Kidney (tissue), 14 donors: Measurements from ENCODE around the gene TMEM178A. TPM values are rescaled to one million over a fixed set of nuclear protein-coding genes. Genes with fewer than 3 reads are reported as not detected.

ENCODE experiments used
- DNase-seq, 5 donors: peaks; one replicate each; pipeline ENCODE4 v3.0.0-alpha.2; 2013 to 2020
- FAIRE-seq: peaks from 2 replicates; lab custom pipeline; 2012; peaks lifted over from hg19 to GRCh38; lab: Jason Lieb, UNC
- H3K27ac ChIP-seq, 2 donors: one replicate each; pipeline ENCODE4 v1.7.0; 2013; ENCODE audit warnings: low read depth in 2 of 2, low read length in 2 of 2, inconsistent platforms in 1 of 2
- H3K27me3 ChIP-seq: one replicate; pipeline ENCODE4 v1.7.1; 2013; ENCODE audit warnings: low read length, inconsistent platforms; ENCODE audit not compliant: control insufficient read depth, insufficient read depth
- H3K36me3 ChIP-seq, 3 donors: one replicate each; pipeline versions ENCODE4 v1.7.0 to v1.7.1; 2013; ENCODE audit warnings: low read length in 3 of 3, control low read depth in 1 of 3, inconsistent platforms in 1 of 3; ENCODE audit not compliant: insufficient read depth in 3 of 3, control insufficient read depth in 2 of 3
- H3K4me1 ChIP-seq, 3 donors: one replicate each; pipeline versions ENCODE4 v1.7.0 to v1.7.1; 2013; ENCODE audit warnings: low read length in 3 of 3, inconsistent platforms in 1 of 3, low read depth in 1 of 3; ENCODE audit not compliant: control insufficient read depth in 2 of 3, insufficient read depth in 2 of 3
- H3K4me3 ChIP-seq, 3 donors: one replicate each; pipeline versions ENCODE4 v1.7.0 to v1.8.1; 2013; ENCODE audit warnings: low read length in 3 of 3, control low read depth in 1 of 3, inconsistent platforms in 1 of 3
- H3K9ac ChIP-seq, 3 donors: one replicate each; pipeline versions ENCODE4 v1.7.0 to v1.7.1; 2013; ENCODE audit warnings: low read length in 3 of 3, control low read depth in 1 of 3, inconsistent platforms in 1 of 3
- H3K9me3 ChIP-seq, 3 donors: one replicate each; pipeline versions ENCODE4 v1.7.0 to v1.7.1; 2013; ENCODE audit warnings: low read length in 3 of 3, control low read depth in 1 of 3, inconsistent platforms in 1 of 3; ENCODE audit not compliant: control insufficient read depth in 2 of 3, insufficient read depth in 1 of 3
- intact Hi-C: fragments of 100-400 bp; cut with DNase I; formaldehyde crosslinking; loops from one replicate; pipeline ENCODE4 v1.11.1; 2022
- polyA plus RNA-seq: library from polyadenylated mRNA; stranded (reverse); fragments of 350-450 nt; fragmentation: Illumina TruSeq; extraction: RNeasy Lipid Tissue Mini Kit (QIAGEN cat#74804); gene quantifications from one replicate; pipeline ENCODE4 v1.2.3, GENCODE V29; 2014; ENCODE audit warnings: low read depth, low replicate concordance; ENCODE audit not compliant: insufficient read depth
- total RNA-seq: library from RNA; stranded (reverse); fragmentation: NEBNext Ultra II Directional; extraction: Animal tissue kit (Norgen Biotek cat#: 25700); gene quantifications from one replicate; pipeline ENCODE4 v1.2.1, GENCODE V29; 2021
- TF ChIP-seq, protein P1 (sequence below): IDR thresholded peaks from 3 replicates; pipeline ENCODE4 v1.5.1; 2012; ENCODE audit warnings: mild to moderate bottlenecking, moderate library complexity, borderline replicate concordance; ENCODE audit not compliant: insufficient read depth; ENCODE audit errors: extremely low read depth
- donor health status: control.
- donor health status: control.
- donor health status: control.
- donor health status: control.
- donor health status: control.
- donor health status: DM: yes; HTN: yes; CAD: no.
- donor health status: Normal renal cell carcinoma (clear cell type).

The TMEM178A gene
- total and polyA plus RNA-seq, 2 donors from 2014 or later: 5.7 to 48.0 TPM

DNA sequence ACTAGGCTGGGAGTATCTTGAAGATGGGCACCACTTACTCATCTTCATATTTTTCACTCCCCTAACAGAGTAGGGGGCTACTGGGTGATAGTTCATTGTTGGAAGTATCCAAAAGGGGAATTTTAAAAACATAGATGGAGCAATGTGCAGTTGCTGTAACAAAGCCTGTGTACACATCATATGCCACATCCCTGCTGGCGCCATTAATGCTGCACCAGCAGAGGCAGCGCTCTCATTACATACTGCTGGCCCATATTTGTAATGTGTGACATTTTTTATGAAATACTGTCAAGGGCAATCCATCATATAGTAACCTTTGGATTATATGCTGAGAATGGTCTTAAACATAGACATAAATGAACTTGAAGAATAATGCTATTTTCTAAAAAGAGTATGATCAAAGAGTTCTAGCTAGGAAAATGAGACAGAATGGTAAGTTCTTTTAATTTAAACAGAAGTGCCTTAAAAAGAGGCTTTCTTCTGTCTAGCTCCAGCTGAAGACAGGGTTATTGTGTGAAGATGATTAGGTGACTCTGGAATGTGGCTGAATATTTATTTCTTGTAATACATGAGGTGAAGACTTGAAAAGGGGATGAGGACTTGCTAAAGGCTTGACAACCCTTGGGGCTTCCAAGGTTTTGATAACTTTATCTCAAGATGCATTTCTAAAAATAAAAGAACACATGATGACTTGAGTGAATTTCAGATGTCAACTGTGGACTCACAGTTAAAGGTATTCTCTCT is 2.4 kb upstream of the TMEM178A start:
- intact Hi-C loops: no loop called here
- H3K27me3 ChIP-seq: no peaks in the 10 kb centered on the region
- FAIRE-seq (no peak), DNase-seq (no peak)
- H3K4me1 ChIP-seq: peaks cover 2 to 6% (median 4%) of the 10 kb centered on the region in 3 donors
- no peak overlapping the region for H3K9ac ChIP-seq
- no peak overlapping the region for H3K4me3 ChIP-seq
- TF ChIP-seq, protein P1, sequence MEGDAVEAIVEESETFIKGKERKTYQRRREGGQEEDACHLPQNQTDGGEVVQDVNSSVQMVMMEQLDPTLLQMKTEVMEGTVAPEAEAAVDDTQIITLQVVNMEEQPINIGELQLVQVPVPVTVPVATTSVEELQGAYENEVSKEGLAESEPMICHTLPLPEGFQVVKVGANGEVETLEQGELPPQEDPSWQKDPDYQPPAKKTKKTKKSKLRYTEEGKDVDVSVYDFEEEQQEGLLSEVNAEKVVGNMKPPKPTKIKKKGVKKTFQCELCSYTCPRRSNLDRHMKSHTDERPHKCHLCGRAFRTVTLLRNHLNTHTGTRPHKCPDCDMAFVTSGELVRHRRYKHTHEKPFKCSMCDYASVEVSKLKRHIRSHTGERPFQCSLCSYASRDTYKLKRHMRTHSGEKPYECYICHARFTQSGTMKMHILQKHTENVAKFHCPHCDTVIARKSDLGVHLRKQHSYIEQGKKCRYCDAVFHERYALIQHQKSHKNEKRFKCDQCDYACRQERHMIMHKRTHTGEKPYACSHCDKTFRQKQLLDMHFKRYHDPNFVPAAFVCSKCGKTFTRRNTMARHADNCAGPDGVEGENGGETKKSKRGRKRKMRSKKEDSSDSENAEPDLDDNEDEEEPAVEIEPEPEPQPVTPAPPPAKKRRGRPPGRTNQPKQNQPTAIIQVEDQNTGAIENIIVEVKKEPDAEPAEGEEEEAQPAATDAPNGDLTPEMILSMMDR: no peak
- no peaks in the 10 kb centered on the region for H3K9me3 ChIP-seq
- no peaks in the 10 kb centered on the region for H3K36me3 ChIP-seq
- no peak overlapping the region for H3K27ac ChIP-seq

DNA sequence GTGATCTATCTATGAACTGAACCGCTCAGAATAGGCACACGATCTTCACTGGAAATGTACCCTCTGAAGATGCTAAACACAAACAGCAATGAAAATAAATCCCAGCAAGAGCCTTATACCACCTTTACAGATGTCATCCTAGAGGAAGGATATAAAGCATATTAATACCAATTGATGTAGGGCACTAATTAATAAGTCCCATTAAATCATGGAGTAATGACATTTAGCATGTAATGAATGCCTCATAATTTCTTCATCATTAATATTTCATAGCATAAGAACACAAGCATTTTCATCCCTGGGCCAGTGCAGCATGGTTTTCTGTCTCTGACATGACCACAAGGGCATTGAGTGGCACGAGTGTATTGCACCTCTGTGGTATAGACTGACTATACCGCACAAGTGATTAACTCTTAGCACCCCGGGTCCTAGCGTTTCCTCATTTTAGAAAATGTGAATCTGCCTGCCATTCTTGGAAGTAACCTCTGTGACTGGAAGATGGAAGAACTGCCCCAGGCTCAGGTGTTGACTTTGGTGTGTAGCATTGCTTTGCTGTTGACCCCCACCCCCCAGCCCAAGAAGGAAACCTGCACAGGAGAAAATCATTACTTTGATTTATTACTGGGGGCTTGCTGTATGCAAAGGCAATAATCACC is 1.4 kb upstream of the TMEM178A start:
- FAIRE-seq (no peak), DNase-seq (peak in 1 of 5 donors; percentile 57)
- H3K27me3 ChIP-seq: no peaks in the 10 kb centered on the region
- H3K9me3 ChIP-seq: no peaks in the 10 kb centered on the region
- TF ChIP-seq, protein P1: no peak
- no peaks in the 10 kb centered on the region for H3K36me3 ChIP-seq
- H3K27ac ChIP-seq: no peak overlapping the region
- H3K9ac ChIP-seq: no peak overlapping the region
- H3K4me3 ChIP-seq: no peak overlapping the region
- intact Hi-C loops: no loop called here
- peaks cover 2 to 6% (median 4%) of the 10 kb centered on the region in 3 donors for H3K4me1 ChIP-seq

DNA sequence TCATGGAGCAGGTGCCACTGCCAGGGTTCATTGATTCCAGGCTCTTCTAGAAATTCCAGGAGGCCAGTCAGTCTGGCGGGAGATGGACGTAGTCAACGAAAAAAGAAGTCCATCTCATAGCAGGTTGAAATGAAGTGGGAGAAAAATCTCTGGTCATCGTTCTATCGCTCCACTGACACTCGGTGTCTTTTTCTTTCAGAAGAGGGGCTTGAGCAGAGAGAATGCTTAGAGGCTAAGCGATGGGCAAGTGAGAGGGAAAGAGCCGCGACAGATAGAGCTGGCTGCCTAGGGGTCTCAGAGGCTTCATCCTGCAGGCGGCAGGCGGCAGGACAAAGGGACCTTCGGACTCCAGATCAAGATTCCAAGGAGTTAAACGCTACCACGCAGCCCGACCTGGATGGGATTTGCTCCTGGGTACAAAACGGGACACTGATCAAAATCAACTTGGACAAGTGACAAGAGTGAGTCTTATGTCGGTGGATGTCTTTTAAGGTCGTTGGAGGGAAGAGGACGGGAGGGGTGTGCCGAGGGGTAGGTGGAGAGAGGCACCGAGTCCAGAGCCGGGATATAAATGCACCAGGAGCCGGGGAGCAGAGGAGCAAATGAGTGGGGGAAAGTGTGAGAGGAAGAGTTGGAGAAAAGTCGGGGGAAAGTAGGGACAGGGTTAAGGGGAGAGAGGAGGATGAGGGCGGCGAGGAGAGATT is 677 bp upstream of the TMEM178A start:
- peak overlapping the region; percentile 26 to 53 (median 46) for H3K4me3 ChIP-seq
- TF ChIP-seq, protein P1: no peak

More for the DNA sequence above, 677 bp upstream of the TMEM178A start:
- Histone ChIP-seq H3K9ac (no peak overlapping the region), H3K27ac (no peak overlapping the region), H3K27me3 (no peaks in the 10 kb centered on the region), H3K9me3 (no peaks in the 10 kb centered on the region), H3K36me3 (no peaks in the 10 kb centered on the region), H3K4me1 (peaks cover 2 to 6% (median 4%) of the 10 kb centered on the region in 3 donors)
- DNase-seq (peak in 4 of 5 donors; percentile 66 to 82 (median 70)), FAIRE-seq (no peak)
- intact Hi-C loops: no loop called here
